HCT116 (cell line): ENCODE measurements around the gene RCSD1.

ENCODE experiments used
- CEBPB ChIP-seq: IDR thresholded peaks from 2 replicates; pipeline ENCODE4 v1.6.1; 2012; ENCODE audit warnings: low read depth
- CTCF ChIP-seq, 3 experiments: fragments of 200-600 bp in 1 of 3; sonication (generic) in 1 of 3; IDR thresholded peaks in 2 of 3; conservative IDR thresholded peaks in 1 of 3; 2 replicates each; pipeline ENCODE4 v1.5.1; 2012 to 2017; ENCODE audit warnings: low read depth in 2 of 3, low read length in 2 of 3, antibody characterized with exemption in 1 of 3, borderline replicate concordance in 1 of 3, control low read depth in 1 of 3, mild to moderate bottlenecking in 1 of 3, mixed read lengths in 1 of 3, mixed run types in 1 of 3, moderate library complexity in 1 of 3; ENCODE audit not compliant: insufficient read depth in 1 of 3
- EZH2 ChIP-seq: fragments of 200-600 bp; sonication (generic); IDR thresholded peaks from 2 replicates; pipeline ENCODE4 v1.6.1; 2017; ENCODE audit warnings: antibody characterized with exemption, mixed run types
- EZH2phosphoT487 ChIP-seq: fragments of 200-600 bp; IDR thresholded peaks from 2 replicates; pipeline ENCODE4 v1.6.1; 2018; ENCODE audit warnings: antibody characterized with exemption, borderline replicate concordance
- MAX ChIP-seq: IDR thresholded peaks from 2 replicates; pipeline ENCODE4 v1.6.1; 2012
- POLR2A ChIP-seq: IDR thresholded peaks from 2 replicates; pipeline ENCODE4 v1.7.0; 2011; ENCODE audit warnings: borderline replicate concordance; ENCODE audit not compliant: insufficient read depth, insufficient read length; ENCODE audit errors: extremely low read depth
- POLR2AphosphoS5 ChIP-seq: IDR thresholded peaks from 2 replicates; pipeline ENCODE4 v1.6.1; 2011; ENCODE audit warnings: mild to moderate bottlenecking, low read depth, low read length, moderate library complexity
- REST ChIP-seq: IDR thresholded peaks from 2 replicates; pipeline ENCODE4 v1.6.1; 2012; ENCODE audit warnings: low read depth
- SIN3A ChIP-seq: IDR thresholded peaks from 2 replicates; pipeline ENCODE4 v1.6.1; 2012; ENCODE audit warnings: low read depth
- TCF7L2 ChIP-seq: IDR thresholded peaks from 2 replicates; pipeline ENCODE4 v1.7.0; 2011; ENCODE audit warnings: borderline replicate concordance, inconsistent platforms; ENCODE audit not compliant: insufficient read depth, insufficient read length; ENCODE audit errors: extremely low read depth
- YY1 ChIP-seq: IDR thresholded peaks from 2 replicates; pipeline ENCODE4 v1.6.1; 2011; ENCODE audit warnings: low read length, low read depth, moderate library complexity, mild to moderate bottlenecking; ENCODE audit not compliant: insufficient replicate concordance; ENCODE audit errors: extremely low read depth

- TF ChIP-seq EZH2 (no peak), EZH2phosphoT487 (no peak), CEBPB (no peak), CTCF (IDR thresholded peaks at IDR 0.05 in 2 of 3, conservative IDR thresholded peaks at IDR 0.05 in 1 of 3; ENCODE audit: borderline replicate concordance in 1 of 3, insufficient read depth in 1 of 3, low read depth in 2 of 3, low read length in 2 of 3) (no peak), MAX (no peak), REST (no peak), SIN3A (no peak), YY1 (no peak), TCF7L2 (no peak), POLR2A (no peak), POLR2AphosphoS5 (no peak)
These were observed 46.3 kb downstream of the RCSD1 start for GRCh38 chr1:167676205-167676915.
